EL (cell line): ENCODE data around the gene SAXO1.
"Not testable (repeated sequence)": the region's sequence is repeated elsewhere in the genome, so short reads cannot be mapped to it uniquely, and the experiment has no call there.

ENCODE experiments used
- DNase-seq: peaks from one replicate; pipeline ENCODE4 v3.0.0-alpha.2; 2016

Gene SAXO1, protein sequence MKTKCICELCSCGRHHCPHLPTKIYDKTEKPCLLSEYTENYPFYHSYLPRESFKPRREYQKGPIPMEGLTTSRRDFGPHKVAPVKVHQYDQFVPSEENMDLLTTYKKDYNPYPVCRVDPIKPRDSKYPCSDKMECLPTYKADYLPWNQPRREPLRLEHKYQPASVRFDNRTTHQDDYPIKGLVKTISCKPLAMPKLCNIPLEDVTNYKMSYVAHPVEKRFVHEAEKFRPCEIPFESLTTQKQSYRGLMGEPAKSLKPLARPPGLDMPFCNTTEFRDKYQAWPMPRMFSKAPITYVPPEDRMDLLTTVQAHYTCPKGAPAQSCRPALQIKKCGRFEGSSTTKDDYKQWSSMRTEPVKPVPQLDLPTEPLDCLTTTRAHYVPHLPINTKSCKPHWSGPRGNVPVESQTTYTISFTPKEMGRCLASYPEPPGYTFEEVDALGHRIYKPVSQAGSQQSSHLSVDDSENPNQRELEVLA

DNA sequence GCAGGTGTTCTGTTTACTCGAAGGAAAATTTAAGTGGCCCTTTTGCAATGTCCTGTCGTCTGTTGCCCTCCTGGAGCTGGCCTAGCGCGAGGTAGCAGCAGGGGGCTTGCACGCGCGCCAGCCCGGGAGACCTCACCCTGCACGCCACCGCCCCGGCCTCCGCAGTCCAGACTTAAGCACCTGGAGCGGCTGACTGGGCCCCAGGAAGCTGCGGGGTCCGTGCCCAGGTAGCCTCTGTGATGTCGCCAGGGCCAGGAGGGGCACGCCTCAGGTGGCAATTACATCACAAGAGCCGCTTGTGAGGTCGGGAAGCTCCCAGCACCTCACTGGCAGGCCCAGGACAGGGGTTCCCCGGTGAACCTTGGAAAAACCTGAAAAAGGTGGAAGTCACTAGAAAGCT lies at the start of gene SAXO1:
Gene SAXO1 (minus strand): TSS at position 195 of the 400 bp plus-strand sequence. CDS start 301 bp downstream, outside the sequence.
- no peak for DNase-seq

DNA sequence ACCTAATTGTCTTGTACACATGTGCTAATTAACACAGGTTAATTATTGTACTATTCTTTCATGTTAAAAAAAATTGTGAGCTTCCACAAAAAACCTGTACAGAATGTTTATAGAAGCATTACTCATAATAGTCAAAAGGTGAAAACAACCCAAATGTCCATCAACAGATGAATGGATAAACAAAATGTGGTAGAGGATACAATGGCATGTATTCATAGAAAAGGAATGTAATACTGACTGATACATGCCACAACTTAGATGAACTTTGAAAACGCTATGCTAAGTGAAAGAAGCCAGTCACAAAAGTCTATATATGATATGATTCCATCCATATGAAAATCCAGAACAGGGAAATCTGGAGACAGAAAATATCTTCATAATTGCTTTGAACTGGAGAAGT lies 41.8 kb upstream of the SAXO1 start:
- DNase-seq = no peak

DNA sequence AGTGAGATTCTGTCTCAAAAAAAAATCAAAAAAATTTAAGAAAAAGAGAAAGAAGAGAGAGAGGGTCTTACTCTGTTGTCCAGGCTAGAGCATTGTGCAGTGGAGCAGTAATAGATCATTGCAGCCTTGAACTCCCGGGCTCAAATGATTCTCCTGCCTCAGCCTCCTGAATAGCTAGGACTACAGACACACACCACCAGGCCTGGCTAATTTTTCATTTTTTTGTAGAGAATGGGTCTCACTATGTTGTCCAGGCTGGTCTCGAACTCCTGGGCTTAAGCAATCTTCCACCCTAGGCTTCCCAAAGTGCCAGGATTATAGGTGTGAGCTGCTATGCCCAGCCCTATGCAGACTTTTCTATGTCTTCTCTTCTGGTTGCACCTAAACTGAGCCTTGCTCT lies 41.2 kb upstream of the SAXO1 start:
- no peak for DNase-seq

DNA sequence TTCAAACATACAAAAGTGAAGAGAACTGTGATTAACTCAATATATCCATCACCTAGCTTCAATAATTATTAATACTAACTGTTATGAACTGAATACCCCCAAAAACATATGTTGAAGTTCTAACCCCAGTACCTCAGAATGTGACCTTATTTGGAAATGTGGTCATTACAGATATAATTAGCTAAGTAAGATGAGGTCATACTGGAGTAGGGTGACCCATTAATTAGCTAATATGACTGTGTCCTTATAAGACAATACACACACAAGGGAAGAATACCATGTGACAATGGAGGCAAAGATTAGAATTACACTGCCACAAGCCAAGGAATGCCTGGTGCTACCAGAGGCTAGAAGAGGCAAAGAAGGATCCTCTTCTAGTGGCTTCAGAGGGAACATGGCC lies 24.0 kb upstream of the SAXO1 start:
- DNase-seq = no peak

DNA sequence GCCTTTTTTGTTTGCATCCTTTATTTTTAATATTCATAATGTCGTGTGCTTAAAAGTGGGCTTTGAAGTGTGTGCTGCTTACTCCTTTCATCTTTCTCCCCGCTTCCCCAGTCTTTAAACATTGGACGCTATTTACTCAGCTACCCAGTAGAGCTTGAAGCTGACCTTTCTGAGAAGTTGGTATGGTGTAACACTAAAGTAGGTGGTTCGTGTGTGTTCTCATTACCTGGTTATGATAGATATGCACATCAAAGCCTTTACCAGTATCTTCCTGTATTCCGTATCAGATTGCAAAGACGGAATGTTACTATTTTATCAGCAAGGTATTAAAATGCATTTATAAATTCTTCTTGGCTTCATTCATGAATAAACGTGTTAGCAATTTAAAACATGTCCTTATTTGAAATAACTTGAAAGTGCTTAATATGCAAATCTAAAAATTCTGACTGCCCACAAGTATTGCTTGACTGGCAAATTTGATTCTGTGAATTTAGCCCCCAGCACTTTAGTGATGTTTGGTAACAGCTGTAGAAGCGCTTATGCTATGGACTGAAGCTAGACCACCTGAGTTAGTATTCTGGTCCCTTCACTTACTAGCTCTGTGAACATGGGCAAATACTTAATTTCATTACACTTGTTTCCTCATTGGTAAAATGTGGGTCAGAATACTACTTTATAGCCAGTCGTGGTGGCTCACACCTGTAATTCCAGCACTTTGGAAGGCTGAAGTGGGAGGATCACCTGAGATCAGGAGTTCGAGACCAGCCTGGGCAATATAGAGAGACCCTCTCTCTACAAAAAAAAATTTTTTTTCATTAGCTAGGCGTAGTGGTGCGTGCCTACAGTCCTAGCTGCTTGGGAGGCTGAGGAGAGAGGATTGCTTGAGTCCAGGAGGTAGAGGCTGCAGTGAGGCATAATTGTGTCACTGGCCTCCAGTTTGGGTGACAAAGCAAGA lies 17.9 kb upstream of the SAXO1 start:
- DNase-seq = peak; percentile 9

DNA sequence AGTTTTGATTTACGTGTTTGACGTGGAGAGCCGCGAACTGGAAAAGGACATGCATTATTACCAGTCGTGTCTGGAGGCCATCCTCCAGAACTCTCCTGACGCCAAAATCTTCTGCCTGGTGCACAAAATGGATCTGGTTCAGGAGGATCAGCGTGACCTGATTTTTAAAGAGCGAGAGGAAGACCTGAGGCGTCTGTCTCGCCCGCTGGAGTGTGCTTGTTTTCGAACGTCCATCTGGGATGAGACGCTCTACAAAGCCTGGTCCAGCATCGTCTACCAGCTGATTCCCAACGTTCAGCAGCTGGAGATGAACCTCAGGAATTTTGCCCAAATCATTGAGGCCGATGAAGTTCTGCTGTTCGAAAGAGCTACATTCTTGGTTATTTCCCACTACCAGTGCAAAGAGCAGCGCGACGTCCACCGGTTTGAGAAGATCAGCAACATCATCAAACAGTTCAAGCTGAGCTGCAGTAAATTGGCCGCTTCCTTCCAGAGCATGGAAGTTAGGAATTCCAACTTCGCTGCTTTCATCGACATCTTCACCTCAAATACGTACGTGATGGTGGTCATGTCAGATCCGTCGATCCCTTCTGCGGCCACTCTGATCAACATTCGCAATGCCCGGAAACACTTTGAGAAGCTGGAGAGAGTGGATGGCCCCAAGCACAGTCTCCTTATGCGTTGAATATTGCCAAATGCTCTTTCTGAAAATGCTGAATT lies 17.1 kb upstream of the SAXO1 start:
- DNase-seq = peak; percentile 61

DNA sequence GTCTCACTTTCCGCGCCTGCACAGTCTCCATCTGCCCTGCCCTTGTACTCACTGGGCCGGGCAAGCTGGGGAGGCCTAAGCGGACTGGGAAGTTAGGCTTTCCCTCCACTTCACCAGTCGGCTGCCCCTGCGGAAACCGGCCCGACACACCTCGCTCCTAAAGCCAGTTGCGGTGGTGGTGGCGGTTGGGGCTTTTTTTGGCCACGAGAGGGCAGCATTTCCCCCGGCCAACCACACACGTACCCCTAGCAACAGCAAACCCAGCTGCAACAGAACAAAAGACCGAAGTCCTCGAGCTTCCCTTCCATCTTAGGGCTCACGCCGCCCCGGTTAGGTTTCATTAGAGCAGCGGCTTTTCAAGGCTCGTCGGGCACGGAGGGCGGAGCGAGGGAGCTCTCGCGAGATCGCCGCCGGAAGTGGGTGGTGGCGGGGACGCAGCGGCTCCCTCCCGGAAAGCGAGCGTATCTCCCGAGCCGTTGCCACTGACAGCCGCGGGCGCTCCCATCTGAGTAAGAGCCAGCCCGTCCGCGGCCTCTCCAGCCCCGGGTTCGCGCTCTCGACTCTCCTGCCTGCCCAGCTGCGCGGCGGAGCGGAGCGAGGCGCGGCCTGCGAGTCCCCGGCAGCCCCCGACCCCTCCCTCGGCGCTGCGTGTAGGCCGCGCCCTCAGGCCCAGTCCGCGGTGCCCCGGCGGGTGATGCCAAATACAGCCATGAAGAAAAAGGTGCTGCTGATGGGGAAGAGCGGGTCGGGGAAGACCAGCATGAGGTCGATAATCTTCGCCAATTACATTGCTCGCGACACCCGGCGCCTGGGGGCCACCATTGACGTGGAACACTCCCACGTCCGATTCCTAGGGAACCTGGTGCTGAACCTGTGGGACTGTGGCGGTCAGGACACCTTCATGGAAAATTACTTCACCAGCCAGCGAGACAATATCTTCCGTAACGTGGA lies 16.2 kb upstream of the SAXO1 start, which contains the start of gene RRAGA:
Gene RRAGA (plus strand): TSS at position 462 of the 951 bp plus-strand sequence. CDS start 233 bp downstream, at position 695.
- DNase-seq = peak; percentile 98

DNA sequence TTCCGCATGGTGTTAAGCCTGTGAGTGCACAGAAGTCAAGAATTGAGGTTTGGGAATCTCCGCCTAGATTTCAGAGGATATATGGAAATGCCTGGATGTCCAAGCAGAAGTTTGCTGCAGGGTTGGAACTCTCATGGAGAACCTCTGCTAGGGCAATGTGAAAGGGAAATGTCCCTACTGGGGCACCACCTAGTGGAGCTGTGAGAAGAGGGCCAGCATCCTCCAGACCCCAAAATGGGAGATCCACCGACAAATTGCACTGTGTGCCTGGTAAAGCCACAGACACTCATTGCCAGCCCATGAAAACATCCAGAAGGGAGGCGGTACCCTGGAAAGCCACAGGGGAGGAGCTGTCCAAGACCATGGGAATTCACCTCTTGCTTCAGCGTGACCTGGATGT lies 3.6 kb upstream of the SAXO1 start:
- no peak for DNase-seq

DNA sequence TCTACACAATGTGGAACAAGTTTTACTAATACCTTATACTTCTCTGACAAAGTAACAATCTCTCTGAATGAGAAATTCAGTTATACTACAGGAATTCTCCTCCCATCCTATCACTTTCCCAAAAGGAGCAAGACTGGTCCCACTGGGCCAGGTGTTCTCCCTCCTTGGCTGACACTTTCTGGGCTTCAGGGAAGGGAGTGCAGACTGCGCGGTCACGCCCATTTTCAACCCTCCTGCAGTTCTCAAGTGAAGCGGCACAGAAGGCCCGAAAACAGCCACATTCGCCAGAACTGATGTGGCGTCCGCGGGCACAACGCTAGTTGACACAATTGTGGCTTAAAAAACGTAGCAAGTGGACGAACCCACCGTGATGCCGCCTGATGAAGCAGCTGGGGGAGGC lies 603 bp downstream of the SAXO1 start:
- no peak for DNase-seq

DNA sequence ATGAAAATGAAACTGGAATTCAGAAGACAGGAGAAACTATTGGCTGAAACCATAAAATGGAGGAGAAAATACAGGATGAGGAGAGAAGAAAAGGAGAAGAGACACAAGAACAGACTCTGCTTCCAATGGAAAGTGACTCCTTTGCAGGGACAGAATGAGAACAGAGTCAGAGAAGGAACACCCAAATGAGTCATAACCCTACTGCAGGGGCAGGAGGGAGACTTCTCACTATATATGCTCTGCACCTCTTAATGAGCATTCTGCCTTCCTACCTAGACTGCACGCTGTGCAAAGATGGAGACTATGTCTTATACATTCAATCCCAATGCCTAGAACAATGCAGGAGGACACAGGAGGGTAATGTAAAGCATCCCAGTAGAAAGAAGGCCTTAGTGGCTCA lies 2.1 kb downstream of the SAXO1 start:
- DNase-seq = peak; percentile 17

DNA sequence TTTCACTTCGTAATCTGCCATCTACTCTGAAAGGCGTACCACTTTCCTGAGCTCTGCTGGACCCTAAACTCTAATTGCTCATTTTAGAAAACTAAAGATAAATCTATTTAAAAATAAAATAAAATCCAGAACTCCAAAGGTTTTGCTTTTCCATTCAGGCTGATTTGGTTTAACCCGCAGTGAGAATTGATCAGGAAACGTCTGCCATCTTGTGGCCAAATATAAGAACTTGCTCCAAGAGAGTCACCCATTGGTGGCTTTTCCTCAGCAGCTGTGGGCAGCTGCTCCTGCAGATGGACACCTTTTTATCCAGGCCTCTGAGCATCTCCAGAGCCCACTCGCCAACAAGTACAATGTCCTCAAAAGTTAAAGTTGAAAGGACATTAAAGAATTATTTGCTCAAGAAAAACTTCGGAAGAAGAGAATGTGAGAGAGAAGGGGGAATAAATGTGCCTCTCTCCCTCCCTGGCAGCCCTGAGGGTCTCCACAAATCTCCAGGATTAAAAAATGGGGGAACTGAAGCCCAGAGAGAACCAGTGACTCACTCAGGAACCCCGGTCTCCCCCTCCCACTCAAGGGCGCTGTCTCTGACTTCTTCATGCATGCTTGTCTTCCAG lies 4.1 kb downstream of the SAXO1 start:
- peak; percentile 70 for DNase-seq

DNA sequence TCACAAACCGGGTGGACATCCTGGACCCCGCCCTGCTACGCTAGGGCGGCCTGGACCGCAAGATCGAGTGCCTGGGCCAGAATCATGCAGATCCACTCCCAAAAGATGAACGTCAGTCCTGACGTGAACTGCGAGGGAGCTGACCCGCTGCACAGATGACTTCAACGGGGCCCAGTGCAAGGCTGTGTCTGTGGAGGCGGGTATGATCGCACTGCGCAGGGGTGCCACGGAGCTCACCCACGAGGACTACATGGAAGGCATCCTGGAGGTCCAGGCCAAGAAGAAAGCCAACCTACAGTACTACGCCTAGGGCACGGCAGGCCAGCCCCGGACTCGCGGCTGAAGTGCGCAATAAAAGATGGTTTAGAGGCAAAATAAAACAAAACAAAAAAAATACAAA lies 5.2 kb downstream of the SAXO1 start:
- no peak for DNase-seq

DNA sequence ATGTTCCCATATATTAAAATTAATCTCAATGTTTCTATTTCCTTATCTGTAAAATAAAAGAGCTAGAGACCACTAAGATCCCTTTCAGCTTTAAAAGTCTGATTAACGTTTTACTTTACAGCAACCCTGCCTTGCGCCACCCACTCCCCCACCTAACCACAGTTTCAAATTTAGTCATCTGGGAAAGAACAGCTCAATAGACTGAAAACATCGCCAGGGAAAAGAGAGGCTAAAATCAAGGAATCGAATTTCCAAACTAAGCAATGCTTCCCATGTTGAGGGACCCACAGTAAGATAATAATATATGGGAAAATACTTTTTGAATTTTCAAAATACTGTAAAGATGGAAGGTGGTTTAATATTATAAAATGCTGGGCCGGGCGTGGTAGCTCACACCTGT lies 6.6 kb downstream of the SAXO1 start:
- DNase-seq = no peak

DNA sequence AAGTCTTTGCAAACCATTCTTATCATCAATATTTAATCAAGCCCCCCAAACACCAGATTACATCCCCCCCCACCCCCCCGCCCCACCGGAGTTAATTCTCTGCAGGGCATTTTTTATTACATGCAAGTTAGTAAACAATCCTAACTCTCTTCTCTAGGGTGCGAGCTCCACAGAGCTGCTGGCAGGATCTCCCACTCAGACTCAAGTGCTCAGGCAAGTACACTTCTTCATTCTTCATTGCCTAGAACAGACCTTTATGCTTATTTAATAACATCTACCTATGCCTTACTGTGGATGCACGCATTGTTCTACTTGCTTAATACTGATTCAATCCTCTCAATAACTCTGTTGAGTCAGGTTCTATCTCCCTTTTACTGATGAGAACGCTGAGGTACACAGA lies 9.9 kb downstream of the SAXO1 start:
- no peak for DNase-seq

DNA sequence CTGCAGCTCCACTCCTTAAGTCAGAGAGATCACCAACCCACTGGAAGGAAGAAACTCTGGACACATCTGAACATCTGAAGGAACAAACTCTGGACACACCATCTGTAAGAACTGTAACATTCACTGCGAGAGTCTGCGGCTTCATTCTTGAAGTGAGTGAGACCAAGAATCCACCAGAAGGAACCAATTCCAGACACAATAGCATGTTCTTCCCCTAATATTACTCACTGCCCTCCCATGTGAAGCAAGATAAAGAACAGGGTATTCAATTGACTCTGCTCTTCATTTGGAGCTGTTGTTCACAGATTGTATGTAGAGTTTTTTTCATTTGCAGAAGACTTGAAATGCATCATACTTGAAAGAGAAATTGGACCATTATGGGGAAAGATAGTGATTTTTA lies 10.8 kb downstream of the SAXO1 start:
- no peak for DNase-seq

DNA sequence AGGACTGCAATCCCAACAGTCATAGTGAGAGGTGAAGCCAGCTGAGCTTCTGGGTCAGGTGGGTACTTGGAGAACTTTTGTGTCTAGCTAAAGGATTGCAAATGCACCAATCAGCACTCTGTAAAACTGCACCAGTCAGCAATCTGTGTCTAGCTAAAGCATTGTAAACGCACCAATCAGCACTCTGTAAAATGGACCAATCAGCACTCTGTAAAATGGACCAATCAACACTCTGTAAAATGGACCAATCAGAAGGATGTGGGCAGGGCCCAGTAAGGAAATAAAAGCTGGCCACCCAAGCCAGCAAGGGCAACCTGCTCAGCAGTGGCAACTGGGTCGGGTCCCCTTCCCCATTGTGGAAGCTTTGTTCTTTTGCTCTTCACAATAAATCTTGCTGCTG lies 11.4 kb downstream of the SAXO1 start:
- DNase-seq = not testable (repeated sequence)

DNA sequence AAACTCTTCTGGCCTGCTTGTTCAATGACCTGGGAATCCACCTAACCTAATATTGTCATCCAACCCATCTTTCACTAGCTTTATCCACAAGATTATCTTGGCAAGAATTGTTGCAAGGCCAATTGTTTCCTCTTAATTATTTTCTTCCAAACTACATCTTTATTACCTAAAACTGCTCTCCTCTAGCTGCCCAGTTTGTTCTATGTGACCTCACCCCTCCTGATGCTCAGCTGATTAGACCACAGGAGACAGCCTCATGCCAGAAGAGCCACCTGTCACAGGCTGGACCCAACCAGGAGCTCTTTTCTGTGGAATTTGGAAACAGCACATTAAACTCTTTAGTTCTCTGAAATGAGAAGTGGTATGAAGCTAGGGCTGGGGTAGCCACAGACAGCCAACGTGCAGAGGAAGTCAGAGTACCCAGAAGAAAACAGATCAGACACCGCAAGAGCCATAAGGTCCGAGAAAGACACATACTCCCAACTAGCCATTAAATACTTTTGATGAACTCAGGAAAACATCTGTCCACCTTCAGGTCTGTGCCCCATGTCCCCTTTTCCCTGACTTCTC lies 12.0 kb downstream of the SAXO1 start:
- no peak for DNase-seq

DNA sequence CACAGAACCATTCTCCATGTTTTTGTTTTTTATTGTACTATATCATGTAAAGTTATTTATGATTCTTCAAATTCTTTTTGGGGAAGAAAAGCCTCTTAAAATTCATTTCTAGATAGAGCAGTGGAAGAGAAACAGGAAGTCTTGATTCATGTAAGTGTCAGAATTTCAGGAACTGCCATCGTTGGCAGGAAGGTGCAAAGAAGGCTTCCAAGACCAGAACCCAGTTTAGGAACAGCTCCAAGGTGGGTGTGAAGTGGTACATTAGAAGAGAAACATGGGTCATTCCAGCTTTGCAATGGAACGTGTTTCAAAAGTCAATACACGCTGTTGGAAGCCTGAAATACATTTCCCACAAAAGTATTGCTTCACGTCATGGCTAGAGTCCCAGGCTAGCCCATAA lies 14.8 kb downstream of the SAXO1 start:
- no peak for DNase-seq

DNA sequence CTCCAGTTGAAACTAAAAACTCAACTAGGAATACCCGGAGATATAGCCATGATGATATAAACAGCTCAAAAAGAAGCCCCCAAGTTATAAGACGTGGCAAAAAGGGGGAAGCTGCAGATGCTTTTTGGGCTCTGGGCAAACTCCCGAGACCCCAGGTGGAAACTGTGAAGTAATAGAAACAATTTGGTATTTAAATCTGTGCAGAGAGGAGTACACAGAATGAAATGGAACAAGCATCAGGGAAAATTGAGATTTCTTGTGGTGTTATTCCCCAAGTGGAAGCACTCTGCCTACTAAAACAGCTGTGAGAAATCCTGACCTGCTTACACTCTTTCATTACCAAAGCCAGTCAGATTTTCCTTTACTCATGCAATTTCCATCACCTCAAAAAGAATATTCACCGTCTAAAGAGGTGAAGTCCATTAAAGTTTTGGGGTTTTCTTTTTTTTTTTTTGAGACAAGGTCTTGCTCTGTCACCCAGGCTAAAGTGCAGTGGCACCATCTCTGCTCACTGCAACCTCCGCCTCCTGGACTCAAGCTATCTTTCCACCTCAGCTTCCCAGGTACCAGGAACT lies 23.5 kb downstream of the SAXO1 start:
- DNase-seq = no peak

DNA sequence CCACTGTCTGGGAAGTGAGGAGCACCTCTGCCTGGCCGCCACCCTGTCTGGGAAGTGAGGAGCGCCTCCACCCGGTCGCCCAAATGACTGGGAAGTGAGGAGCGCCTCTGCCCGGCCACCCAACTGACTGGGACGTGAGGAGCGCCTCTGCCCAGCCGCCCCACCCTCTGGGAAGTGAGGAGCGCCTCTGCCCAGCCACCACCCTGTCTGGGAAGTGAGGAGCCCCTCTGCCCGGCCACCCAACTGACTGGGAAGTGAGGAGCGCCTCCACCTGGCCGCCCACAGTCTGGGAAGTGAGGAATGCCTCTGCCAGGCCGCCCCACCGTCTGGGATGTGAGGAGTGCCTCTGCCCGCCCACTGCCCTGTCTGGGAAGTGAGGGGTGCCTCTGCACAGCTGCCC lies 32.9 kb downstream of the SAXO1 start:
- no peak for DNase-seq
